A673 (cell line): ENCODE results near the gene LRP8.

Experiments used
- EZH2 ChIP-seq: fragments of 200-600 bp; sonication (generic); IDR thresholded peaks from 2 replicates; pipeline ENCODE4 v1.6.1; 2017; ENCODE audit warnings: borderline replicate concordance, low read depth, mild to moderate bottlenecking, mixed read lengths, antibody characterized with exemption, low read length; ENCODE audit not compliant: poor library complexity, severe bottlenecking
- TF ChIP-seq, protein P1 (sequence below): fragments of 300-800, 200-600 bp; sonication (generic); conservative IDR thresholded peaks from 2 replicates; pipeline ENCODE4 v1.5.1; 2017; ENCODE audit warnings: low read depth, mild to moderate bottlenecking, antibody characterized with exemption, low read length, moderate library complexity, mixed read lengths

DNA sequence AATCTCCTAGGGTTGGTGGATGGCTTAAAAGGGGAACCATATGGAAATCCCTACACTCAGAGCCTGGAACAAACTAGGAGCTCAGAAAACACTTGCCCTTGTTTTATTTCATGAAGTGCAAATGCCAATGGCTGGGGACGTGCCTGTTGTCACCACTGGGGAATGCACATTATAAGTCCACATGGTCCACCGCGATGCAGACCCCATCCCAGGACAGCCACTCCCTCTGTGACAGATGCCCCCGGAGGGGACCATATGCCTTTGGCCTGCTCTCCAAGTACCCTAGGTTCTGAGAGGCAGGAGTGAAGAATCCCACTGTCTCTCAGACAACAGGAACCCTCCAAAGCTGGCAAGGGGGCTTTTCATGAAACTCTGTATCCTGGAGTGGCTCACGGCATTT is 42.3 kb downstream of the LRP8 start:
- TF ChIP-seq, protein P1, sequence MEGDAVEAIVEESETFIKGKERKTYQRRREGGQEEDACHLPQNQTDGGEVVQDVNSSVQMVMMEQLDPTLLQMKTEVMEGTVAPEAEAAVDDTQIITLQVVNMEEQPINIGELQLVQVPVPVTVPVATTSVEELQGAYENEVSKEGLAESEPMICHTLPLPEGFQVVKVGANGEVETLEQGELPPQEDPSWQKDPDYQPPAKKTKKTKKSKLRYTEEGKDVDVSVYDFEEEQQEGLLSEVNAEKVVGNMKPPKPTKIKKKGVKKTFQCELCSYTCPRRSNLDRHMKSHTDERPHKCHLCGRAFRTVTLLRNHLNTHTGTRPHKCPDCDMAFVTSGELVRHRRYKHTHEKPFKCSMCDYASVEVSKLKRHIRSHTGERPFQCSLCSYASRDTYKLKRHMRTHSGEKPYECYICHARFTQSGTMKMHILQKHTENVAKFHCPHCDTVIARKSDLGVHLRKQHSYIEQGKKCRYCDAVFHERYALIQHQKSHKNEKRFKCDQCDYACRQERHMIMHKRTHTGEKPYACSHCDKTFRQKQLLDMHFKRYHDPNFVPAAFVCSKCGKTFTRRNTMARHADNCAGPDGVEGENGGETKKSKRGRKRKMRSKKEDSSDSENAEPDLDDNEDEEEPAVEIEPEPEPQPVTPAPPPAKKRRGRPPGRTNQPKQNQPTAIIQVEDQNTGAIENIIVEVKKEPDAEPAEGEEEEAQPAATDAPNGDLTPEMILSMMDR = no peak
- TF ChIP-seq EZH2 = no peak
